HS-5 (cell line): ENCODE data around the gene DUSP18.
"Not testable (repeated sequence)": the region's sequence is repeated elsewhere in the genome, so short reads cannot be mapped to it uniquely, and the experiment has no call there.

Source experiments
- DNase-seq: peaks from one replicate; pipeline ENCODE4 v3.0.0-alpha.2; 2012; ENCODE audit warnings: low read depth

Gene DUSP18

GRCh38 chr22:30640361-30640760, 27.3 kb downstream of the DUSP18 start:
- no peak for DNase-seq

DNA sequence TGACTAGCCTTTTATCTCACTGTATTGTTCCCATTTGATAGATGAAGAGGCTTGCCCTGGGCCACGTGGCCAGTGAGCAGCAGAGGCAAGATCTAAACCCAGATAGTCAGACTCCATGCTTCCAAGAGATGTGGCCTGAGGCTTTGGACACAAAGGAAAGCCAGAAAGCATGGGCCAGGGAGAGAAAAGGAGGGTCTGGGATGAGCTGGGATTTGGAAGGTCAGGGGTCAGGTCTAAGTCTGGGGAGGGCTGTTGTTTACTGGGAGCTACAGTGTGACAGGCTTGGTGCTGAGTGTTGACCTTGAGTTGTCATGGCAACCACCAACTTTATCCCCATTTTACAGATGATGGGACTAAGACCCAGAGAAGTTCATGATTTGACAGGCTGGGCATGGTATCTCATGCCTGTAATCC, 30.0 kb downstream of the DUSP18 start:
- no peak for DNase-seq

DNA sequence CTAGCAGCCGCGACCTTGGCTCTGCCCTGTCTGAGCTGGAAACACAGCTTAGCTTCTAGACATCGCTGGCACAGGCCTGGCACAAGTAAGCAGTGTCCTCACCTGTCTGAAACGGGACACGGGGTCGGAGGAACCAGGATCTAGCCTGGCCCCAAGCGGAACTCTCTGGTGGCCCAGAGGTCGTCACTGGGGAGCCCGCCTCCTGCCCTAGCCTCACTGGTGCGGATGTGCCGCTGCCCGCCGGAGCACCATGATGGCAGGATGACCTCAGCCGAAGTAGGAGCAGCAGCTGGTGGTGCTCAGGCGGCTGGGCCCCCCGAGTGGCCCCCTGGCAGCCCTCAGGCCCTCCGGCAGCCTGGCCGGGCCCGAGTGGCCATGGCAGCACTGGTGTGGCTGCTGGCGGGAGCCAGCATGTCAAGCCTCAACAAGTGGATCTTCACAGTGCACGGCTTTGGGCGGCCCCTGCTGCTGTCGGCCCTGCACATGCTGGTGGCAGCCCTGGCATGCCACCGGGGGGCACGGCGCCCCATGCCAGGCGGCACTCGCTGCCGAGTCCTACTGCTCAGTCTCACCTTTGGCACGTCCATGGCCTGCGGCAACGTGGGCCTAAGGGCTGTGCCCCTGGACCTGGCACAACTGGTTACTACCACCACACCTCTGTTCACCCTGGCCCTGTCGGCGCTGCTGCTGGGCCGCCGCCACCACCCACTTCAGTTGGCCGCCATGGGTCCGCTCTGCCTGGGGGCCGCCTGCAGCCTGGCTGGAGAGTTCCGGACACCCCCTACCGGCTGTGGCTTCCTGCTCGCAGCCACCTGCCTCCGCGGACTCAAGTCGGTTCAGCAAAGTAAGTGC, 31.2 kb downstream of the DUSP18 start:
- DNase-seq: no peak

DNA sequence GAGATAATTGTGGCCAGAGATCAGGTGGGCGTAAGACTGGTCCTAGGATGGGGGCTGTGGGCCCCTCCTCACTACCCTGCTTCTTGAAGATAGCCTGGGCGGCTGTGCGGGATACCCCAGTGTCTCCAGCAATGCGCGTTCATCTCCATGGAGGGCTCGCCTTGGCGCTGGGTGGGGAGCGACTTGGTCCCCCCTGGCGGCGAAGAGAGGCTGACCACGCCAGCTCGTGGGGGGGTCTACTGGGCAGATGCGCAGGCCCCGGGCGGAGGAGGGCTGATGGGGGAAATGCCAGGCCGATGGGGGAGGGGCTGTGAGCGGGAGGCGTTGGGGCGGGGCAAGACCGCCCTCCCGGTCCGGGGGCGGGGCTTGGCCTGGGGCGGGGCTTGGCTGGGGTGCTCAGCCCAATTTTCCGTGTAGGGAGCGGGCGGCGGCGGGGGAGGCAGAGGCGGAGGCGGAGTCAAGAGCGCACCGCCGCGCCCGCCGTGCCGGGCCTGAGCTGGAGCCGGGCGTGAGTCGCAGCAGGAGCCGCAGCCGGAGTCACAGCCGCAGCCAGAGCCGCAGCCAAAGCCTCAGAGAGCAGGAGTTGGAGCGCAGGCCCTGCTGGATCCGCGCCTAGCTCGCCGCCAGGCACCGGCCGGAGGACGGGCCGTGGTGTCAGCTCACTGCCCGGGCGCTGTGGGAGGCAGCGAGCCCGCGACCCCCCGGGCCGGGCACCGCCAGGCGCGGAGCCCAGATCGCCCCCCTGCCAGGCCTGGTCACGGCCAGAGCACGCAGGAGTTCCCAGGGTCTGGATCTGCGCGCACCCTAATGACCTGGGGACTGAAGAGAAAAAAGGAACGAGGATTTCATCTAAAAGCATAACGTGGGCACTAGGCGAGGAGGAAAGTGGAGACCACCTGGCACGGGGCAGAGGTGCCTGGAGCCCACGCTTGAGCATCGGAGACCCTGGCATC, 32.1 kb downstream of the DUSP18 start, which contains the start of gene SLC35E4:
TSS of gene SLC35E4 (plus strand) at position 509 of the 953 bp plus-strand sequence. CDS start 670 bp downstream, outside the sequence.
- DNase-seq: peak; percentile 58

- peak; percentile 72 for DNase-seq
Observed at GRCh38 chr22:30634471-30635233, 33.0 kb downstream of the DUSP18 start.

- DNase-seq: not testable (repeated sequence)
Observed at GRCh38 chr22:30631469-30631868, 36.2 kb downstream of the DUSP18 start.

- no peak for DNase-seq
Observed at GRCh38 chr22:30628491-30628890, 39.2 kb downstream of the DUSP18 start.

- no peak for DNase-seq
Observed at GRCh38 chr22:30627471-30627870, 40.2 kb downstream of the DUSP18 start.

- no peak for DNase-seq
Observed at GRCh38 chr22:30626413-30626812, 41.3 kb downstream of the DUSP18 start.

- not testable (repeated sequence) for DNase-seq
Observed at GRCh38 chr22:30619909-30620308, 47.8 kb downstream of the DUSP18 start.

GRCh38 chr22:30617819-30618218, 49.9 kb downstream of the DUSP18 start:
- no peak for DNase-seq

- DNase-seq: no peak
Observed at GRCh38 chr22:30615543-30615954, 52.1 kb downstream of the DUSP18 start.

- DNase-seq: no peak
Observed at GRCh38 chr22:30614879-30615278, 52.8 kb downstream of the DUSP18 start.

GRCh38 chr22:30614268-30614667, 53.4 kb downstream of the DUSP18 start:
- no peak for DNase-seq

- no peak for DNase-seq
Observed at GRCh38 chr22:30612789-30613188, 54.9 kb downstream of the DUSP18 start.
